HG02981 (cell line): ENCODE results near the gene SLC25A51.
"Not testable (repeated sequence)": the region's sequence is repeated elsewhere in the genome, so short reads cannot be mapped to it uniquely, and the experiment has no call there.

Experiments
- ATAC-seq: cut with Tn5 transposase; IDR thresholded peaks from one replicate; pipeline ENCODE4 v1.9.1; 2021; ENCODE audit warnings: mild to moderate bottlenecking, moderate library complexity; ENCODE audit not compliant: unreplicated experiment

SLC25A51 gene

DNA sequence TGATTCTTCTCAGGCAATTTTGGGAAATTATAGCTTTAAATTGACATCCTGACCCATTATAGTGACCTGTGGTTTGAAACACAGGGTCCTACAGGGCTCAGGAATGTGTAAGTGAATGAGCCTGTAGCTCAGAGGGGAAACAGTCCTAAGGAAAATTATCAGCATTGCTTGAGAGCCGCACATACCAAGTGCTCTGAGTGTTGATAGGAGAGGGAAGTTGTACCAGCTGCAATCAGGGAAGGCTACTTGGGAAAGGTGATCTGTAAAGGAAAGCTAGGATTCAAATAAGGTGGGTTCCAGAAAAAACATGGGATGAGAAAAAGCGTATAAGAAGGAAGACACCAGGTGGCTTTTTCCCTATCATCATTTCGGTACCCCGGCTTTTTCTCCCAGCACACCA is 4.4 kb upstream of the SLC25A51 start:
- ATAC-seq: no peak

DNA sequence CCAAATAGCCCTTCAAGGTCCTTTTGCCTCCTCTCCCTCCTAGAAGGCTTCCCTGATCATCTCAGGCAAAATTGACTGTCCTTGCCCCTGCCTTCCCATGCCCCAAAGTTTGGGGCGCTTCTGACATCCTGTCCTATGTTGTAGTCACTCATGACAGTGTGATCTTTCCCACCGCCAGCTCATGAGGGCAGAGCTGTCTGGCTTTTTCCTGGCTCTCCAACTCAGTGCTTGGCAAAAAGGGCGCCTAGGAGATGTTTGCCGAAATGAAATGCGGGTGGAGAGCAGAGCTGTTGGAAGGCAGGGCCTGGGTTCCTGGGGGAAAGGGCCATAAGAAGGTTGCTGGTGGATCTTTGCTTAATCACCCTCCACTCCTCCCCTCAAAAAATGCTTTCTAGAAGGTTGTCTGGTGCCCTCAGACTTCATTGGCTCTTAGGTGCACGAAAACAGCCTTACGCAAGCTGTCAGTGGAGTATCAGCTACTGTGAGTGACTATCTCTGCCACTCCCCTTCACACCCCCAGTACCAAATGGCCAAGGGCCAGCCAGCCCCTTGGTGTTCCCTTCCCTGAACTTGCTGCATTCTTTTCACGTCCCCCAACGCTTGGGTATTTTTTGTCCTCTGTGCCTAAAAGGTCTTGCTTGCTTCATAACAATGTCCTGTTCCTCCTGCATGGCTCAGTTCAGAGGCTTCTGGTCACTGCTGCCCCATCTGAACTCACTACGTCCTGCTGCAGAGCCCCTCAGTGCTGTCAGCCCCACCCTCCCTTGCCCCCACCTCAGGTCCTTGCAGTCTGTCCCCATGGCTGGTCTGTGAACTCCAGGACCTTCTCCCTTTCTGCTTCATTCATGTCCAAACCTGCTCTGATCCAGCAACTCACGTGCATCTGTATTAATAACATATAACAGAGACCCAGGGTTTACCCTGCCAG is 2.6 kb upstream of the SLC25A51 start:
- ATAC-seq: no peak

DNA sequence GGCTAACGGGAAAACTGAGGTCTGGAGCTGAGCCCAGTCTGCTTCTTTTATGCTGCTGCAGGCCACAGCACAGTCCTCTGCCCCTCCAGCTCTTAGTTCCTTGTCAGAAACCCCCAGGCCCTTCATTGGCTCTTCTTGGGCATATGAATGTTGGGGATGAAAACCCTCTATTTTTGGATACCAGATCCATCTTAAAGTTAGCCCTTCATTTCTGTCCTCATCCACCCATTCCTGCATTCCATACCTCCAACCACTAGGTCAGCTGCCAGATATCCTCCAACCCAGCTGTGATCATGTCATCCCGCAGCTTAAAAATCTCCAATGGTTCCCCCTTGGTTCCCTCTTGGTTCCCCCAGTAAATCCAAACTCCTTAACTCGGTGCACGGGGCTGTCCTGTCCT is 1.8 kb upstream of the SLC25A51 start:
- no peak for ATAC-seq

DNA sequence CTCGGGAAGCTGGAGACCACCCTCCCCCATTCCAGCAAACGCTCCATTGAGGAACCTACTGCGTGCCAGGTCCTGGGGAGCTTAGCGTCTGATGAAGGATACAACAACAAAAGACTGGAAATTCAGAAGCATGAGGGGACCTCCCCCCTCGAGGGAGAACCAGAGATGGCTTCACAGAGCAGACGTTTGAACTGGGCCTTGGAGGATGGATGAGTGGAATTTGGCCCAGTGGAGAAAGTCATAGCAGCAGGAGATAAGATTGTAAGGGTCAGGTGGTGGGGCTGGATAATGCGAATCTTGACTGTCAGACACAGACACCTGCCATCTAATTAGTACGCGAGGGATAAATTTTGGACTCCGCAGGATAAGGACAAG is 1.2 kb upstream of the SLC25A51 start:
- no peak for ATAC-seq

DNA sequence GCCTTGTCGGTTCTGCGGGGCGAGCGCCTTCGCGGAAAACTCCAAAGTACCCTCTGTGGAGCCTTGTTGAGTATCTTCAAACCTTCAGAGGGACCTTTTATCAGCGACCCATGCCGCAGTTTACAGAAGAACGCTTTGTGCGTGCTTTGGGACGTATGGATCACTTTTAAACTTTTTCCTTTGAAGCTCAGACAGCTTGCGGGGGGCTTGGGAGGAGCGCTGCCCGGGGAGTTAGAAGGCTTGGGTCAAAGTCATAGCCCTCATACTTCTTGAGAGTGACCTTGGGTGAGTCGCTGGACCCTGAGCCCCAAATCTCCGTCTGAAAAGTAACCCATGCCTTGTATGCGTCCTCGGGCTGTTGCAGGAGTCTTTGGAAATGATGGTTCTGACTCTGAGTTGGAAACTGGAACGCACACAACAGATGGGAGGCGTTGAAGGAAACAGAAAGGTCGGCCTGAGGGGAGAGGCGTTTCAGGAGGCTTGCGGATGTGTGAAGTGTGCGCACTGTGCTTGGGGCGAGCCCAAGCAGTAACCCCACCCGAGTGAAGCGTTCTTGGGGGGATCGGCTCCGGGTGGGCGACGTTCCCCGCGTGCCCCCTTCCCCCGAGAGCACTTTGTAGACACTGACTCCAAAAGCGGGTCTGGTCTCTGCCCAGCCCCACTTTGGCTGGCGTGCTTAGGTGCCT is 661 bp upstream of the SLC25A51 start:
- ATAC-seq: no peak

DNA sequence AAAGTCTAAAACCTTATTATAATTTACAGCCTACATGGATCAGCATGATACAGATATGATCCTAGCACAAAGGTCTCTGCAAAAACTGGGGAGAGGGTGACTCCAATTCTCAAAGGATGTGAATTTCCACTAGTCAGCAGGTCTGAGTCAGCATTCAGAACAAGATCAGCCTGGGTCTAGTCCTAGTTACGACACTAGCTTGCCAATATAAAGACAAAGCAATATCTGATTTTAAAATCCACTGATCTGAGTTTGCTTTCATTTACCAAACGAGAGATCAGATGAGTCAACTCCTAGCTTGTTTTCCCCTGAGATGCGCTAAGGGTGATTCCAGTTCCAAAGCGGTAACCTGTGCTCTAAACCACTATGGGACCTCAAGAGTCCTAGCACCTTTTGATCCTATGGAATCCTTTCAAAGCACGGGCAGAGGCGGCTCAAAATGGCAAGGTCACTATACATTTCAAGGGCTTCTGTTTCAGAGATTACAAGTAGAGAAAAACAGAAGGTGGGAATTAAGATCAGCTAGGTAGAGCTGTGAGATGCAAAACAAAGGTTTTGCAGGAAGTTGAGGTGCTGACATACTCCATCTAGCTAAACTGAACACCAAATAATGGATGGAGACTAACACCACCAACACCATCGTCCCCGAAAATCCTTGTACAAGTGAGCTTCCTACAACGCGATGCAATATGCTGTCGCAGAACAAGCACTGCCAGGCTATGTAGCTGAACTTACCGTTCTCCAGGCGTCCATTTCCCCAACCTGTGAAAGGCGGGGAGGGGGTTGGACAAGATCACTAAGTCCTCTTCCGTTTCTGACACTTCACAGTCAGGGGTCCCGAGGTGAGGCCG is 906 bp downstream of the SLC25A51 start:
- ATAC-seq: no peak

DNA sequence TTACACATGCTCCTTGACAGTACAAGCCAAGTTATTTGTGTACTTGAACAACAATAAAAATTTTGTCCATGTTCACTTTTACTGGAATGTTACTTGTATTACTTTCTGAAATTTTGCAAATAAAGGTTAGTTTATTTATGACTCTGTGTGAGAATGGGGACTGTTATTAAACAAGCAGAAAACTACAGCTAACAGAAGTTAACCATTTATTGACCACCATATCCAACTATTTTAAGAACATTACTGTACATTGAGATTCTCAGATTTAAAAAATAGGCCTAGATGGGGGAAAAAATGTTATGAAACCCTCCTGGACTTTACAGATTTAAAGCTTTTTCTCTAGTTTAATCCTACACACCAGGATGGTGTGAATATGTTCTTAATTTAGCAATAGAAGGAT is 1.8 kb downstream of the SLC25A51 start:
- no peak for ATAC-seq

DNA sequence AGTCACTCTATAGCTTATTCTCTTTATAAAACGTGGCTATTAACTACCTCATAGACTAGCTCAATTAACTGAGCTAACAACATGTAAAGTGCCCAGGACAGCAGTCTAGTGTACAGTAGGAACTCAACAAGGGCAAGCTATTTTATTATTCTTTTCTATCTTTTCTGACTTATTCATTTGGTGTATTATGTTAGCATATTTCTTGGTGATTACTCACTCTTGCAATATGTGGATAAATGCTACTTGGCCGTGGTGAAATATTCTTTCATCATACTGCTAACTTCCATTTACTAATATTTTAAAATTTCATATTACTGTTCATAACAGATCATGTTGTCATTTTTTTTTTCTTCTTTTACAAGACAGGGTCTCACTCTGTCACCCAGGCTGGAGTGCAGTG is 4.9 kb downstream of the SLC25A51 start:
- no peak for ATAC-seq

DNA sequence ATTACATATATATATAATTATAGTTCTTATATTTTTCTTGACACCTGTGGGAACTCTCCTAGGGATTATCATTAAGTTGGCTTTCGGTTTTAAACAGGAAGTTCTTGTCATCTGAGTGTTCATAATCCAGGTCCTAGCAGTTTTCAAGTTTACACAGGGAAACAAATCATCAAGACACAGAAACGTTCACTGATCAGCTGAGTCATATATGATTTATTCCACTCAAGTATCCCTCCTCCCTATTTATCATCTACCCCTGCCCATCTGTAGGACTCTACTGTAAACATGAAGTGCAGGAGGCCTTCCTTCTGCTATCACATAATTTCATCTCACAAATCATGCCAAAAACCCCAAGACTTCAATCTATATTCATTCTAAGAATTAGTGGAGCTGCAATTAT is 6.3 kb downstream of the SLC25A51 start:
- ATAC-seq: no peak

DNA sequence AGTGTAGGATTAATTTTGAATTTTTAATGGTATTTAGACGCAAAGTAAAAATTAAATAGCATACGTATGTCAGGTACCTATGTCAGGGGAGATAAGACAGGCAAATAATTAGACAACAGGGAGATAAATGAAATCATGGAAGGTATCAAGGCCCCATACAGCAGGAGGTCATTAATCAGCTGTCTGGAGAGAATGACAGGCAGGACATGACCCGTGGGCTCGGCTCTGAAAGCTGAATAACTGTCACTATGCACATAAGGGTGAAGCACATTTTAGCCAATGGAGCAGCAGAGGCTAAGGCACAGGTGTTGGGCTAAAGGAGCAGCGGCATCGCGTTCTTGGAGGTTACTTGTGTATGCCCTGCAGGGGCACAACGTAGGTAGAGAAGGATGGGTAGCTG is 11.9 kb downstream of the SLC25A51 start:
- ATAC-seq: no peak

DNA sequence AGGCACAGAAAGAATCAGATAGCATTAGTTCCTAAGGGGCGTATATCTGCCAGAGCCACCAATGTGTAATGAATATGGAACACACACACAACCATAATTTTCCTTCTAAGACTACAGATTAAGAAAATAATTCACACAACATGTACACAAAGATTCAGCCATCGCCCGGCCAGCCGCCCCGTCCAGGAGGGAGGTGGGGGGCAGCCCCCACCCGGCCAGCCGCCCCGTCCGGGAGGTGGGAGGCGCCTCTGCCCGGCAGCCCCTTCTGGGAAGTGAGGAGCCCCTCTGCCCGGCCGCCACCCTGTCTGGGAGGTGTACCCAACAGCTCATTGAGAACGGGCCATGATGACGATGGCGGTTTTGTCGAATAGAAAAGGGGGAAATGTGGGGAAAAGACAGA is 12.9 kb downstream of the SLC25A51 start:
- ATAC-seq: not testable (repeated sequence)

DNA sequence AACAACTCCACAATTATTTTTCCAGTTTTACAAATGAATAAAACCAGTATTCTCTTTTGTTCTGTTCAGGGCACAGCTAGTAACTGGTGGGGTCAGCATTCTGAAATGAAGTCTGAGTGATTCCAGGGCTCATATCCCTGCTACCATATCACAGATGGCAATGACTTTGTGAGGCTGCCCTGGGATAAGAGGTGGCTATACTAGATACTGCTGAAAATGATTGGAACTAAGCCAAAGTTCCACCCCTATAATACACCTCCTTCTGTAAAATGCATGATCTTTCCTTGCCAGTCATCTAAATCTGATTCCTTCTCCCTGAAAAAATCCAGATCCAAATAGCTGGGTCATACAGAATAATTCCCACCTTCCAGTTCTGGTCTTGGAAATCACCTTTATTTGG is 14.4 kb downstream of the SLC25A51 start:
- no peak for ATAC-seq

DNA sequence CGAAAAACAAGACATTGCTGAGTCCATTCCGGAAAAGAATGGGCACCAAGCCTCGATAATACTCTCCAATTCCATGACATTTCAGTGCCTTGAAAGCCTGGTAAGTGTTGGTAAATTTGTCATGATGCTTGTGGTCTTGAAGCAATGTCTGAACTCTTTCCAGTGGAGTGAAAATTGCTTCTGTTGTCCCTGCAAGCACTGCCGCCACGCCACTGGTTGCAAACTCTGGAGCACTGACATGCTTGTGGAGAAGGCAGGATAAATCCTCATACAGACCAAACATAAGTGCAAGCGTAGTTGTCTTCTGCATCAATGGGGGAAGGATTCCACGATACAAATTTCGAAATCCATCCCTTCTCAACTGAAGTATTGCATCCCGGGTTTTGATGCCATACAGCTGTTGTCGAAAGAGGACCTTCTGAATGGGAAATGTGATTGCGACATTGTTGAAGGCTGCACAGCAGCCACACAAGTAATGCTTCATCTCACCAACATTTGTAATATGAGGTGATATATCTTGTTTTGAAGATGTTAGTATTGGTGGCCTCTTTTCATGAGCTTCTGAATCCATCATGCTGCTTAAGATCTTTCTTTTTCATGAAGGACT is 15.8 kb downstream of the SLC25A51 start:
- not testable (repeated sequence) for ATAC-seq

DNA sequence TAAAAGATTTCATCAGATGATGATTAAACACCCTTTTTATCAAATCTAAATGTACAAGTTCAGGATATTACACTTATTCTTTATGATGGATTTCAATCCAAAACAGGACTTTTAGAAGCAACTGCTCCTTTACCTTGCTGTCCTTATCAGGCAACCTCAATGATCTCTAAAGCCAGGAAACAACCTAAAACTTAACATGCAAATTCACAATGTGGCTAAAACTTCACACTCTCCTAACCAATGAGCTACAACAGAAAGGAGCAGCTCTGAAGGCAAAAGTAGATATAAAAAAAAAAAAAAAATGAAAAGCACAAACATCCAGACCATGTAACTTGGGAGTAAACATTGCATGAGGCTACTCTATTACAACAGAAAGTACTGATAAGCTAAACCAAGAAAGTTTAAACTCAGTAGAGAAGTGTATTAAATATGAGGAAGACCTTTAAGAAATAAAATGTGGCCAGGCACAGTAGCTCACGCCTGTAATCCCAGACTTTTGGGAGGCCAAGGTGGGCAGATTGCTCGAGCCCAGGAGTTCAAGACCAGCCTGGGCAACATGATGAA is 22.9 kb downstream of the SLC25A51 start:
- no peak for ATAC-seq

DNA sequence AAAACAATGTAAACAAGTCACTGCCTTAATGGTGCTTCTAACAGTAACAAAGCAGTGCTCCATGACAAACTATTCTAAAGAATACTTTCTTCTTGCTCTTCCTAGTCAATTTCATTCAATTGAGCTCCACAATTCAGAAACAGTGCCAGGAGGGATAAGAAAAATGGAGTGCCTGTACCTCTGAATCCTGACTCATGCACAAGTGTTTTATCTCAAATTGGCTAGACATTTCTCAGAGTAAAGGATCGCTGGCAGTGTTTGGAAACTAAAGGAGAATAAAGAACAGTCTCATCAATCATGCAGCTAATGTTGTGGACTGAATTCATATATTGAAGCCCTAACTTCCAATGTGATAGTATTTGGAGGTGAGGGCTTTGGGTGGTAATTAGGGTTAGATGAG is 27.6 kb downstream of the SLC25A51 start:
- no peak for ATAC-seq

DNA sequence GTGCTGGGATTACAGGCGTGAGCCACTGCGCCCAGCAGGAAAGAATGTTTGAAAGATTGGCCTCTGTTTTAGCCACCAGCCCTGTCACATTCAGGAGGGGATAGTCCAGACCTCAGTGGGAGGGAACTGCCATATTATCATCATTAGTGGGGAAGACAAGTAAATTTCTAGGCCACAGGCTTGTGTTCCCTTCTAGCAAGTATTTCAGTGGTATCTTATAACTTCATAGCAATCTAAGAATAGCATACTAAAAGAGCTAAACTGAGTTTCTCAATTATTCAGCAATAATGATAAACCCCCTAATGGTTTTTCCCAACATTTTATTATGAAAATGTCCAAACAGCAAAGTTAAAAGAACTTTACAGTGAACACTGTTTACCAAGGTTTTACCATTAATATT is 30.0 kb downstream of the SLC25A51 start:
- ATAC-seq: no peak

DNA sequence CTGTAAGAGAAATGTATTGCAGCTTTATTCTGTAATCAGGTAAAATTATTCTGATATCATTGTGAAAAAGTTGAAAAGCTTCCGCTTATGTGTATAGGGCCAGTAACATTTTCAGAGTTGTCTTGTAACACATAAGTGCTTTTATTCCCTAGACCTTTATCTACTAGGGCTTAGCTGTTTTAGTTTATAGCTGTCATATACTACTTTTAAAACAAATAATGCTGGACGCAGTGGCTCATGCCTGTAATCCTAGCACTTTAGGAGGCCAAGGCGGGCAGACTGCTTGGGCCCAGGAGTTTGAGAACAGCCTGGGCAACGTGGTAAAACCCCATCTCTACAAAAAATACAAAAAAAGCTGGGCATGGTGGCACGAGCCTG is 33.1 kb downstream of the SLC25A51 start:
- ATAC-seq: no peak

DNA sequence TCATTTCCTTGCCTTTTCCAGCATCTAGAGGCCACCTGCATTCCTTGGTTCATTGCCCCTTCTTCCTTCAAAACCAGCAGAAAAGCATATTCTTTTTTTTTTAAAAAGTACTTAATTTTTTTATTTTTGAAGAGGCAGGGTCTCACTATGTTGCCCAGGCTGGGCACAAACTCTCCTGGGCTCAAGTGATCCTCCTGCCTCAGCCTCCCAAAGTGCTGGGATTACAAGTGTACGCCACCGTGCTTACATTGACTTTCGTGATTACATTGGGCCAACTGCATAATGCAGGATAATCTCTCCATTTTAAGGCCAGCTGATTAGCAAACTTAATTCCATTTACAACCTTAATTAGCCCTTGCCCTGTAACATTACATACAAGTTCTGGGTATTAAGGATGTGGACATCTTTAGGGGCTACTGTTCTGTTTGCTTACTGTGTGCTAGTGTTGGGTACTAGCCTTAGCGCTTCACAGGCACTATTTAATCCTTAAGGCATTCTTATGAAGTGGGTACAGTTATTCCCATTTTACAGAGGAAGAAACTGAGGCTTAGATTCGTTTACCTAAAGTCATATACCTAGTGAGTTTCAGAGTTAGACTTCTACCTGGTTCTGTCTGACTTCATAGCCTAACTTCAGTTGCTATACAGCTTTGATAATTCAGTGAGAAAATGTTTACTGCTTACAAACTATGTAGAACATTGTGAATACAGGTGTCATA is 33.7 kb downstream of the SLC25A51 start:
- ATAC-seq: no peak

DNA sequence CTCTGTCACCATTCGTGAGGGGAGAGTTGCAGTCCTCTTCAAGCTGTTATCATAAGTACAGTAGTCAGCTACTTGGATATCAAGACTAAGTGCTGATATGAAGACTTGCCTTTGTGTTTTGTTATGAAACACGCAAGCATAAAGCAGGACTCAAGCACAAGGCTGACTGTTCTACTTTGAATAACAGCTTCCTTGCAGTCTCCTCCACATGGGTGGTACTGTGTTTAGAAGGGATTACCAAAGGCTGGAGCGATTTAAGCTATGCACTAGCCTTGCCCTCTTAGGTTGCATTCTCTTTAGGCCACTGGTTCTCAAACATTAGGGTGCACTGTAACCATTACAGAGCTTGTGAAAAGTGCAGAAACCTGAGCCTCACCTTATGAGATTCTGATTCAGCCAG is 41.4 kb downstream of the SLC25A51 start:
- ATAC-seq: no peak

DNA sequence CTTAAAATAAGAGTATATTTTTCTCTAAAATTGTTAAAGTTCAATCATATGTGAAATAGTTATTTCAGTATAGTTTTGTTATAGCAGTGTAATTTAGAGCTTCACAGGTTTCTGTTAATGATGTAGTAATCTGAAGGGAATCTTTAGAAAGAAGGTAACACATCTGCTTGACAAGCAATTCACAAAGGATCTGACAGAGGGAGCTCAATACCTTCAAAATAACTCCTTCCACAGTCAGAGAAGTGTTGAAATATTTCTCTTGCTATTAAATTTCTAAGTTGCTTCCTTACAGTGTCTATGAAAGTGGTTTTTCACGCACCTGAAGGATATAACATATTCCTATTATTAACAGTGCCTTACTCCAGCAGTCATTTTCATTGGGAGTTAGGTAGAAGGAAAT is 44.9 kb downstream of the SLC25A51 start:
- no peak for ATAC-seq
